ENCODE data around the gene HBZ. TPM values are rescaled to one million over a fixed set of nuclear protein-coding genes. Genes with fewer than 3 reads are reported as not detected.

Gene HBZ
- total and polyA plus RNA-seq, 9 of the 15 experiments (the other 6 are each of a cell fraction or from before 2014, with no cell fraction given) = 58.0 to 610 (median 113) TPM

- TF ChIP-seq NRF1 (conservative IDR thresholded peaks at IDR 0.05 in 1 of 2, IDR thresholded peaks at IDR 0.05 in 1 of 2) = 0 out of 4 replicates have a peak, but pooled peaks of 1 of the 2 experiments have one; percentile 5
- no peak for TF ChIP-seq HEY1 (CRISPR knock-in tag; IDR thresholded peaks at IDR 0.05; ENCODE audit: borderline replicate concordance)
Measured at GRCh38 chr16:143047-143446, 9.4 kb upstream of the HBZ start (continued).

- ChIA-PET POLR2A (interaction anchor here (0.5 to 1.6 kb wide), 7 partner anchors 8 to 1014 kb away, joined by 3 to 4 read pairs (median 3); no protein-coding TSS in a partner anchor), CTCF (ENCODE audit: low intra/inter-chr PET ratio) (no interaction called here)
- Histone ChIP-seq H3K27me3 (ENCODE audit: control insufficient read depth in 2 of 2, insufficient read depth in 2 of 2, low read length in 2 of 2) (no peaks in the 10 kb centered on the region), H3K9me1 (ENCODE audit: control insufficient read depth, insufficient read depth, low read length) (no peaks in the 10 kb centered on the region), H3K9ac (ENCODE audit: insufficient read depth in 1 of 2, low read depth in 2 of 2, low read length in 2 of 2) (peak overlapping the region; percentile 56 to 86), H4K20me1 (replicated peaks; ENCODE audit: control insufficient read depth, insufficient read depth, low read length) (no peaks in the 10 kb centered on the region), H3K27ac (ENCODE audit: extremely low read depth, low read depth, low read length) (peak overlapping the region; percentile 81), H3K4me2 (ENCODE audit: insufficient read depth, low read length) (peak overlapping the region; percentile 71), H3K36me3 (ENCODE audit: control insufficient read depth, insufficient read depth, low read length) (no peaks in the 10 kb centered on the region), H3K79me2 (ENCODE audit: control insufficient read depth, insufficient read depth, low read length) (peaks cover 4% of the 10 kb centered on the region; the same call in 2 of the 3 replicates), H3K4me3 (no peak overlapping the region), H3K9me3 (replicated peaks; ENCODE audit: control insufficient read depth, insufficient read depth, low read depth, low read length) (no peaks in the 10 kb centered on the region), H2AFZ (ENCODE audit: low read depth, low read length) (peak overlapping the region; percentile 52), H3K4me1 (replicated peaks in 1 of 2; ENCODE audit: control insufficient read depth in 2 of 2, insufficient read depth in 2 of 2, low read length in 2 of 2) (peaks cover 38 to 53% of the 10 kb centered on the region in 2 experiments)
- 7% methylated on average over 6 of the region's 6 CpGs for WGBS (ENCODE audit: insufficient coverage, low coverage, missing lambda C conversion rate)
- FAIRE-seq (no peak), DNase-seq (ENCODE audit: extremely low read depth in 1 of 4, low spot score in 3 of 4) (peak in 1 of 4 experiments; percentile 27), ATAC-seq (peak; percentile 25)
- in situ Hi-C loops (cut with MboI) = no loop called here
- no TSS peak for BruUV-seq (replicated peaks)
- intact Hi-C loops (cut with micrococcal nuclease) = loop anchor here (2.0 kb wide), 1 partner anchor 35 kb away; no protein-coding TSS in a partner anchor
- no peak for TF ChIP-seq KDM1A (IDR thresholded peaks at IDR 0.05)
- 0 out of 2 replicates have a peak, but pooled peaks have one; percentile 7 for TF ChIP-seq MGA (IDR thresholded peaks at IDR 0.05)
- peak; percentile 3 for TF ChIP-seq RBBP5 (IDR thresholded peaks at IDR 0.05; ENCODE audit: borderline replicate concordance, insufficient read depth, low read length, poor library complexity, severe bottlenecking)
- peak; percentile 2 for TF ChIP-seq CHD1 (IDR thresholded peaks at IDR 0.05; ENCODE audit: low read length)
Measured at GRCh38 chr16:143456-143855, 9.0 kb upstream of the HBZ start.
